ENCODE measurements around the gene OR6N1.

Gene OR6N1

DNA sequence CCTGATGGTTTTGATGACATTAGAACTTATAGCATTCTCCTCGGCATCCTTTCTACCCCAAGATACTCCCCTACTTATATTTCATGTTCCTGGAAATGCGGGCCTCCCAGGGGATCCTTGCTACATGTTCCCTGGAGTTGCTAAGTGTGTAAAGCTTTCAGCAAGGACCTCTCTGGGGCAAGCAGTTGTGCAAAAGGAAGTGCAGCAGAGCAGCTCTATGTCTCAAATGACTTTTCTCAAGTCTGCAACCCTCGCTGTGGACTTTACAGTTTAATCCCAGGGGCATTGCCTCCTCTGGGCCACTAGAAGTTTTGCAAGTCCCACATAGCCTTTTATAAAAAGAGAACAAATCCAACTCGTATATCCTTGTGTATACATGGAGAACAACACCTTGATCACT is 38.3 kb upstream of the OR6N1 start:
- TF ChIP-seq, protein P1, sequence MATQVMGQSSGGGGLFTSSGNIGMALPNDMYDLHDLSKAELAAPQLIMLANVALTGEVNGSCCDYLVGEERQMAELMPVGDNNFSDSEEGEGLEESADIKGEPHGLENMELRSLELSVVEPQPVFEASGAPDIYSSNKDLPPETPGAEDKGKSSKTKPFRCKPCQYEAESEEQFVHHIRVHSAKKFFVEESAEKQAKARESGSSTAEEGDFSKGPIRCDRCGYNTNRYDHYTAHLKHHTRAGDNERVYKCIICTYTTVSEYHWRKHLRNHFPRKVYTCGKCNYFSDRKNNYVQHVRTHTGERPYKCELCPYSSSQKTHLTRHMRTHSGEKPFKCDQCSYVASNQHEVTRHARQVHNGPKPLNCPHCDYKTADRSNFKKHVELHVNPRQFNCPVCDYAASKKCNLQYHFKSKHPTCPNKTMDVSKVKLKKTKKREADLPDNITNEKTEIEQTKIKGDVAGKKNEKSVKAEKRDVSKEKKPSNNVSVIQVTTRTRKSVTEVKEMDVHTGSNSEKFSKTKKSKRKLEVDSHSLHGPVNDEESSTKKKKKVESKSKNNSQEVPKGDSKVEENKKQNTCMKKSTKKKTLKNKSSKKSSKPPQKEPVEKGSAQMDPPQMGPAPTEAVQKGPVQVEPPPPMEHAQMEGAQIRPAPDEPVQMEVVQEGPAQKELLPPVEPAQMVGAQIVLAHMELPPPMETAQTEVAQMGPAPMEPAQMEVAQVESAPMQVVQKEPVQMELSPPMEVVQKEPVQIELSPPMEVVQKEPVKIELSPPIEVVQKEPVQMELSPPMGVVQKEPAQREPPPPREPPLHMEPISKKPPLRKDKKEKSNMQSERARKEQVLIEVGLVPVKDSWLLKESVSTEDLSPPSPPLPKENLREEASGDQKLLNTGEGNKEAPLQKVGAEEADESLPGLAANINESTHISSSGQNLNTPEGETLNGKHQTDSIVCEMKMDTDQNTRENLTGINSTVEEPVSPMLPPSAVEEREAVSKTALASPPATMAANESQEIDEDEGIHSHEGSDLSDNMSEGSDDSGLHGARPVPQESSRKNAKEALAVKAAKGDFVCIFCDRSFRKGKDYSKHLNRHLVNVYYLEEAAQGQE (IDR thresholded peaks at IDR 0.05; ENCODE audit: low read depth), result no peak
- no peak for TF ChIP-seq TAF1 (IDR thresholded peaks at IDR 0.05; ENCODE audit: low read depth)
- TF ChIP-seq EGR1 (IDR thresholded peaks at IDR 0.05), result no peak
- TF ChIP-seq NFIC (IDR thresholded peaks at IDR 0.05), result no peak
- no peak for TF ChIP-seq TCF12 (IDR thresholded peaks at IDR 0.05; ENCODE audit: low read depth)
- no peak for TF ChIP-seq FOXM1 (IDR thresholded peaks at IDR 0.05; ENCODE audit: borderline replicate concordance, low read depth)
- no peak for TF ChIP-seq TEAD4 (IDR thresholded peaks at IDR 0.05)
- TF ChIP-seq CEBPB (IDR thresholded peaks at IDR 0.05), result no peak
- TF ChIP-seq, protein P2, sequence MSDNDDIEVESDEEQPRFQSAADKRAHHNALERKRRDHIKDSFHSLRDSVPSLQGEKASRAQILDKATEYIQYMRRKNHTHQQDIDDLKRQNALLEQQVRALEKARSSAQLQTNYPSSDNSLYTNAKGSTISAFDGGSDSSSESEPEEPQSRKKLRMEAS (IDR thresholded peaks at IDR 0.05), result no peak
- TF ChIP-seq ZBTB7A (IDR thresholded peaks at IDR 0.05; ENCODE audit: low read depth), result no peak
- no peak for TF ChIP-seq RAD21 (IDR thresholded peaks at IDR 0.05; ENCODE audit: low read depth)
- TF ChIP-seq, protein P3, sequence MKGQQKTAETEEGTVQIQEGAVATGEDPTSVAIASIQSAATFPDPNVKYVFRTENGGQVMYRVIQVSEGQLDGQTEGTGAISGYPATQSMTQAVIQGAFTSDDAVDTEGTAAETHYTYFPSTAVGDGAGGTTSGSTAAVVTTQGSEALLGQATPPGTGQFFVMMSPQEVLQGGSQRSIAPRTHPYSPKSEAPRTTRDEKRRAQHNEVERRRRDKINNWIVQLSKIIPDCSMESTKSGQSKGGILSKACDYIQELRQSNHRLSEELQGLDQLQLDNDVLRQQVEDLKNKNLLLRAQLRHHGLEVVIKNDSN (IDR thresholded peaks at IDR 0.05), result no peak
- TF ChIP-seq YY1 (IDR thresholded peaks at IDR 0.05; ENCODE audit: low read depth), result no peak
- TF ChIP-seq EP300 (IDR thresholded peaks at IDR 0.05; ENCODE audit: borderline replicate concordance), result no peak
- no peak for TF ChIP-seq CREB1 (IDR thresholded peaks at IDR 0.05; ENCODE audit: low read depth)

DNA sequence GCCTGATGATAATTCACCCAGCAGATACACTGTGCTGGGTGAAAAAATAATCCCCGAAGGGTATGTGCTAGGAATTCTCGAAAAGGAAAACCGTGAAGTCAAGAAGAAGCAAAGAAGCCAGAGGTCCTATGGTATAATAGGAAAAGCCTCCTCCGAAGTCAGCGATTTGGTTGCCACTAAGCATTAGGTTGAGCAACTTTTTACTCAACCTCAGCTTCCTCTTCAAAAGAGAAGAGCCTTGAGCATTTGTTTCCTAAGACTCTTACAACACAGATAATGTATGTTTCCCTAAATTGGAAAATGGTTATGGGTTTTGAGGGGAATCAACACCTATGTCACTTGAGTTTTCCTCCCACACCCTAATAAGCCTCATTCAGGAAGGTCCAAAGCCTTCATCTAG is 37.9 kb upstream of the OR6N1 start:
- TF ChIP-seq RAD21 (IDR thresholded peaks at IDR 0.05; ENCODE audit: low read depth) (no peak), ZBTB7A (IDR thresholded peaks at IDR 0.05; ENCODE audit: low read depth) (no peak), CEBPB (IDR thresholded peaks at IDR 0.05) (no peak), CREB1 (IDR thresholded peaks at IDR 0.05; ENCODE audit: low read depth) (no peak), FOXM1 (IDR thresholded peaks at IDR 0.05; ENCODE audit: borderline replicate concordance, low read depth) (no peak), TEAD4 (IDR thresholded peaks at IDR 0.05) (no peak), EP300 (IDR thresholded peaks at IDR 0.05; ENCODE audit: borderline replicate concordance) (no peak), TAF1 (IDR thresholded peaks at IDR 0.05; ENCODE audit: low read depth) (no peak)
- TF ChIP-seq, protein P2 (IDR thresholded peaks at IDR 0.05), result no peak
- TF ChIP-seq, protein P1 (IDR thresholded peaks at IDR 0.05; ENCODE audit: low read depth), result no peak

DNA sequence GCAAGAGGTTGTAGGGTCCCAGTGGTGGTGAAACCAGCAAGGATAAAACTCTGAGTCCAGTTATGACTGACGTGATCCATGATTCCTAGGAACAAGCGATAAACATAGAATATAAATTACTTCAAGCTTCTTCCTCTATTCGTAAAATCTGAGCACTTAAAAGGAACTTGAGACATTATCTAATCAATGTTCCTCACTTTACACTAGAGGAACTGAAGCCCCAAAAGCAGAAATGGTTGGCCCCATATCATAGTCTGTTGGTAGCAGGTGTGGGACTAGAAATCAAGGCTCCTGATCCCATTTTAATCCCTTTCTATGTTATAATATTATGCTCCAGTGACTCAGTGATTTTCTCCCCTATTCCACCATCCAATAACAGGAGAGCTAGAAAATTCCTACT is 37.3 kb upstream of the OR6N1 start:
- TF ChIP-seq TCF12 (IDR thresholded peaks at IDR 0.05; ENCODE audit: low read depth) (no peak), NFIC (IDR thresholded peaks at IDR 0.05) (no peak), EP300 (IDR thresholded peaks at IDR 0.05; ENCODE audit: borderline replicate concordance) (no peak), TEAD4 (IDR thresholded peaks at IDR 0.05) (no peak), CEBPB (IDR thresholded peaks at IDR 0.05) (no peak), ZBTB7A (IDR thresholded peaks at IDR 0.05; ENCODE audit: low read depth) (no peak), EGR1 (IDR thresholded peaks at IDR 0.05) (no peak), RAD21 (IDR thresholded peaks at IDR 0.05; ENCODE audit: low read depth) (no peak), FOXM1 (IDR thresholded peaks at IDR 0.05; ENCODE audit: borderline replicate concordance, low read depth) (no peak), CREB1 (IDR thresholded peaks at IDR 0.05; ENCODE audit: low read depth) (no peak), YY1 (IDR thresholded peaks at IDR 0.05; ENCODE audit: low read depth) (no peak), TAF1 (IDR thresholded peaks at IDR 0.05; ENCODE audit: low read depth) (no peak)
- TF ChIP-seq, protein P2 (IDR thresholded peaks at IDR 0.05), result no peak
- TF ChIP-seq, protein P3 (IDR thresholded peaks at IDR 0.05), result no peak
- TF ChIP-seq, protein P1 (IDR thresholded peaks at IDR 0.05; ENCODE audit: low read depth), result no peak

DNA sequence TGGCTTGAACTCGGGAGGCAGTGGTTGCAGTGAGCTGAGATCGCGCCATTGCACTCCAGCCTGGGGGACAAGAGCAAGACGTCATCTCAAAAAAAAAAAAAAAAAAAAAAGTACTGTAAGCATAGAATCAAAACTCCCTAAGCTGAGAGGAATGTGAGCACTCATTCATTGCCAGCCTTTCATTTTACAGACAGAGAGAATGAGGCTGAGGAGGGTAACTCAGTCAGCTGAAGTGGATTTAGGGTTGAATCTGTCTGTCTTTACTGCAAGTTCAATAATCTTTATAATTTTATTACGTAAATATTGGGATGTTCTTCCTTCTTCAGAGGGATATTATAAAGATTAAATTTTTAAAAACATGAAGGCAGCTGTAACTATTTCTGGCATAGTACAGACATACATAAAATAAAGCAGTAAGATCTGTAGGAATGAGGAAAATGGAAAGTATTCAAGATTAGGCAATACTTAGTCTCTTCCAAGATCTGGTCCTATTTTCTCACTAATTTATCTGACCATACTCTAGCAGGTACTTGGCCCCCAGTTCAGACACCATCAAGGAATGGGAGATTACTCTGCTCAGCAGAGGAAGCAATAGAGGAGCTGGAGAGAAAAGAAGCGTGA is 35.0 kb upstream of the OR6N1 start:
- no peak for TF ChIP-seq TEAD4 (IDR thresholded peaks at IDR 0.05)
- TF ChIP-seq, protein P1 (IDR thresholded peaks at IDR 0.05; ENCODE audit: low read depth), result no peak
- TF ChIP-seq, protein P2 (IDR thresholded peaks at IDR 0.05), result no peak
- TF ChIP-seq TCF12 (IDR thresholded peaks at IDR 0.05; ENCODE audit: low read depth), result no peak
- TF ChIP-seq EP300 (IDR thresholded peaks at IDR 0.05; ENCODE audit: borderline replicate concordance), result no peak
- TF ChIP-seq, protein P3 (IDR thresholded peaks at IDR 0.05), result no peak
